A673 (cell line): Measurements from ENCODE around the gene SMG7. TPM values are rescaled to one million over a fixed set of nuclear protein-coding genes. Genes with fewer than 3 reads are reported as not detected.

Experiments used
- BruUV-seq: library from RNA; stranded (reverse); fragments of 400-500 nt; replicated peaks from 2 replicates; lab custom pipeline; 2021; lab: Mats Ljungman, UMichigan
- CTCF ChIA-PET: fragments of 300-600 bp; sonication (Branson Sonifier 250); formaldehyde crosslinking; loops from one replicate; lab custom pipeline; 2022; ENCODE audit warnings: antibody characterized with exemption; lab: Charles Lee
- POLR2A ChIA-PET: fragments of 300-600 bp; sonication (Branson Sonifier 250); formaldehyde crosslinking; loops from one replicate; lab custom pipeline; 2022; ENCODE audit warnings: antibody characterized with exemption; ENCODE audit not compliant: low non-redundant PET; lab: Charles Lee
- DNase-seq: peaks from one replicate; pipeline ENCODE4 v3.0.0-alpha.2; 2015; ENCODE audit warnings: low spot score
- H3K27ac ChIP-seq: fragments of 200-600 bp; sonication (generic); 2 replicates; pipeline ENCODE4 v1.5.1; 2016; ENCODE audit warnings: mixed run types, low read depth, mild to moderate bottlenecking, mixed read lengths, antibody characterized with exemption, low read length; ENCODE audit not compliant: poor library complexity, severe bottlenecking
- H3K27me3 ChIP-seq: fragments of 200-600 bp; sonication (generic); replicated peaks from 2 replicates; pipeline ENCODE4 v1.6.1; 2017; ENCODE audit warnings: mixed run types, low read depth, mild to moderate bottlenecking, mixed read lengths, antibody characterized with exemption, low read length; ENCODE audit not compliant: insufficient read depth, poor library complexity
- H3K36me3 ChIP-seq: fragments of 200-600 bp; sonication (generic); 2 replicates; pipeline ENCODE4 v1.6.1; 2016; ENCODE audit warnings: mixed run types, mild to moderate bottlenecking, mixed read lengths, antibody characterized with exemption, low read length; ENCODE audit not compliant: insufficient read depth, poor library complexity, severe bottlenecking
- H3K4me1 ChIP-seq: fragments of 200-600 bp; sonication (generic); 2 replicates; pipeline ENCODE4 v1.6.1; 2017; ENCODE audit warnings: mixed run types, mild to moderate bottlenecking, mixed read lengths, antibody characterized with exemption, low read length; ENCODE audit not compliant: insufficient read depth, poor library complexity, severe bottlenecking
- H3K4me3 ChIP-seq: fragments of 200-600 bp; sonication (generic); 2 replicates; pipeline ENCODE4 v1.5.1; 2016; ENCODE audit warnings: low read depth, mixed run types, mild to moderate bottlenecking, mixed read lengths, low read length; ENCODE audit not compliant: poor library complexity, severe bottlenecking
- H3K9me3 ChIP-seq: fragments of 200-600 bp; sonication (generic); 2 replicates; pipeline ENCODE4 v1.6.1; 2016; ENCODE audit warnings: mixed run types, low read depth, mild to moderate bottlenecking, mixed read lengths, antibody characterized with exemption, low read length; ENCODE audit not compliant: poor library complexity, severe bottlenecking
- EZH2 ChIP-seq: fragments of 200-600 bp; sonication (generic); IDR thresholded peaks from 2 replicates; pipeline ENCODE4 v1.6.1; 2017; ENCODE audit warnings: borderline replicate concordance, low read depth, mild to moderate bottlenecking, mixed read lengths, antibody characterized with exemption, low read length; ENCODE audit not compliant: poor library complexity, severe bottlenecking
- intact Hi-C: fragments of 100-400 bp; cut with micrococcal nuclease; formaldehyde crosslinking; loops from one replicate; pipeline ENCODE4 v1.10.0; 2022; ENCODE audit not compliant: unreplicated experiment
- total RNA-seq: library from RNA; stranded (reverse); gene quantifications from 2 replicates; pipeline ENCODE4 v1.2.3, GENCODE V29; 2021
- TF ChIP-seq, protein P1 (sequence below): fragments of 300-800, 200-600 bp; sonication (generic); conservative IDR thresholded peaks from 2 replicates; pipeline ENCODE4 v1.5.1; 2017; ENCODE audit warnings: low read depth, mild to moderate bottlenecking, antibody characterized with exemption, low read length, moderate library complexity, mixed read lengths

SMG7 gene
- total RNA-seq, 1 experiment from 2014 or later: 90.7 TPM

DNA sequence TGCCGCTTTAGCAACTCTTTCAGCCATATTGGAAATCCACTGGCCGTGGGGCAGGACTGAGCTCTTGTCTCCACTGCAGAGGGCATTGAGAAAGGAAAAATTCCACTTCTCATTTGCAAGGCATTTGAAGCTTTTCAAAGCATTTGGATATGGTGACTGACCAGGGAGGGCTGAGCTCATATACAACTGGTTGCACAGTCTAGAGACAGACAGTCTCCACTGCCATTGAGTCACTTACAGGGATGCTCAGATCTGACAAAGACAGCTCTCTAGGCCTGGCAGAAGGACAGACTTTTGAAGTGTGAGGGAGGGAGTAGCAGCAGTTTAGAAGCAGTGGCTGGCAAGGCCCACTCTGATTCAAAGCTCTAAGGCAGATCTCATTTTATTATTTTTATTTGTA lies 93.7 kb downstream of the SMG7 start:
- POLR2A ChIA-PET: interaction anchor here (0.6 kb wide), 1 partner anchor 862 kb away, joined by 3 read pairs; no protein-coding TSS in a partner anchor
- no peak overlapping the region for H3K27ac ChIP-seq
- CTCF ChIA-PET: interaction anchor here (0.6 kb wide), 1 partner anchor 352 kb away, joined by 3 read pairs; no protein-coding TSS in a partner anchor
- BruUV-seq: no TSS peak
- no peaks in the 10 kb centered on the region for H3K4me1 ChIP-seq
- H3K4me3 ChIP-seq: no peak overlapping the region
- TF ChIP-seq EZH2: no peak
- TF ChIP-seq, protein P1, sequence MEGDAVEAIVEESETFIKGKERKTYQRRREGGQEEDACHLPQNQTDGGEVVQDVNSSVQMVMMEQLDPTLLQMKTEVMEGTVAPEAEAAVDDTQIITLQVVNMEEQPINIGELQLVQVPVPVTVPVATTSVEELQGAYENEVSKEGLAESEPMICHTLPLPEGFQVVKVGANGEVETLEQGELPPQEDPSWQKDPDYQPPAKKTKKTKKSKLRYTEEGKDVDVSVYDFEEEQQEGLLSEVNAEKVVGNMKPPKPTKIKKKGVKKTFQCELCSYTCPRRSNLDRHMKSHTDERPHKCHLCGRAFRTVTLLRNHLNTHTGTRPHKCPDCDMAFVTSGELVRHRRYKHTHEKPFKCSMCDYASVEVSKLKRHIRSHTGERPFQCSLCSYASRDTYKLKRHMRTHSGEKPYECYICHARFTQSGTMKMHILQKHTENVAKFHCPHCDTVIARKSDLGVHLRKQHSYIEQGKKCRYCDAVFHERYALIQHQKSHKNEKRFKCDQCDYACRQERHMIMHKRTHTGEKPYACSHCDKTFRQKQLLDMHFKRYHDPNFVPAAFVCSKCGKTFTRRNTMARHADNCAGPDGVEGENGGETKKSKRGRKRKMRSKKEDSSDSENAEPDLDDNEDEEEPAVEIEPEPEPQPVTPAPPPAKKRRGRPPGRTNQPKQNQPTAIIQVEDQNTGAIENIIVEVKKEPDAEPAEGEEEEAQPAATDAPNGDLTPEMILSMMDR: no peak
- H3K27me3 ChIP-seq: no peaks in the 10 kb centered on the region
- no peaks in the 10 kb centered on the region for H3K9me3 ChIP-seq
- DNase-seq: no peak
- intact Hi-C loops: no loop called here
- H3K36me3 ChIP-seq: no peaks in the 10 kb centered on the region

DNA sequence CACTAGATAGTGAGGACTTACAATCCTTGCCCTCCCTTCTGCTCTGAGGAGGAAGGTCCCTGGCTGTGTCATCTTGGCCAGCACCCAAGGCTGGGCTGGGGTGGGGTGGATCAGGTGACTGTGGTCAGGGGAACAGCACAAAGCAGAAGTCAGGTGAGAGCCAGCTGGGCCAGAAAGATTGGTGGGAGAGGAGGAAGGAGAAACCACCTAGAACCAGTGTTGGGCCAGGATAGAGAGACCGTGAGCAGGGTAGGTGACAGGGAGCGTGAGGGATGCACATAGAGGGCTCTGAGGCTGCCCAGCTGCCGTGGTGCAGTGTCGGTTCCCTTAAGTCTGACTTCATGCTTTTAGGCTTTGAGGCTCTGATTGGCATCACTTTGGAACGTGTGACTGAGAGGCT lies 95.3 kb downstream of the SMG7 start:
- no peaks in the 10 kb centered on the region for H3K36me3 ChIP-seq
- CTCF ChIA-PET: no interaction called here
- POLR2A ChIA-PET: no interaction called here
- DNase-seq: no peak
- H3K9me3 ChIP-seq: no peaks in the 10 kb centered on the region
- H3K27me3 ChIP-seq: no peaks in the 10 kb centered on the region
- H3K4me3 ChIP-seq: no peak overlapping the region
- H3K27ac ChIP-seq: no peak overlapping the region
- TF ChIP-seq, protein P1: no peak
- TF ChIP-seq EZH2: no peak
- intact Hi-C loops: no loop called here
- H3K4me1 ChIP-seq: no peaks in the 10 kb centered on the region
- BruUV-seq: no TSS peak

DNA sequence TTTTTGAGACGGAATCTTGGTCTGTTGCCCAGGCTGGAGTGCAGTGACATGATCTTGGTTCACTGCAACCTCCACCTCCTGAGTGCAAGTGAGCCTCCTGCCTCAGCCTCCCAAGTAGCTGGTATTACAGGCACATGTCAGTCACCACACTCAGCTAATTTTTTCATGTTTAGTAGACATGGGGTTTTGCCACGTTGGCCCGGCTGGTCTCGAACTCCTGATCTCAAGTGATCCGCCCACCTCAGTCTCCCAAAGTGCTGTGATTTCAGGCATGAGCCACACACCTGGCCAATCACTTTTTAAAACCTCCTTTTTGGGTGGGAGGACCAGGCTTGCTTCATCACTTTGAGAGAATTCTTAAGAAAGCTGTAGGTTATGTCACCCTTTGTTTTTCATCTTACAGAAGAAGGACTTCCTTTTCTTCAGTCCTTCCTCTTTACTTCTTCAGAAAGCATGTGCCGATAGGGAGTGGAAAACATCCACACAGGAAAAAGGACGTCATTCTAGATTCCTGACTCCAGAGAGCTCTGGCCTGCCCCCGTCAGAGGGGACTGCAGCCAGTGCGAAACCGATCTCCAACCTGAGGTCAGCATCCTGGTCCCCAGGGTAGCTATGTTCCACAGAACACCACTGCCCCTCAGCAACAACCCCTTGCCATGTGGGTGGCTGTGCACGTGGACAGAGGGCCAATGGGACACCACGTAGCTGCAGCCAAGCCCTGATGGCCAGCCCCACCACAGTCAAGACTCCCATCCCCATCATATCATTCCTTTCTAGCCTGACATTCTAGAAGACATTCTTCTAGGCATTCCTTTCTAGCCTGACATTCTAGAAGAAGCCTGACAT lies 96.1 kb downstream of the SMG7 start:
- no peaks in the 10 kb centered on the region for H3K27me3 ChIP-seq
- TF ChIP-seq, protein P1: no peak
- TF ChIP-seq EZH2: no peak
- no TSS peak for BruUV-seq
- H3K36me3 ChIP-seq: no peaks in the 10 kb centered on the region
- ChIA-PET POLR2A (interaction anchor here (0.7 kb wide), 1 partner anchor 372 kb away, joined by 3 read pairs; no protein-coding TSS in a partner anchor), CTCF (interaction anchor here (0.7 kb wide), 1 partner anchor 97 kb away, joined by 4 read pairs; no protein-coding TSS in a partner anchor)
- intact Hi-C loops: no loop called here
- H3K4me1 ChIP-seq: no peaks in the 10 kb centered on the region
- no peak overlapping the region for H3K27ac ChIP-seq
- H3K9me3 ChIP-seq: no peaks in the 10 kb centered on the region
- DNase-seq: no peak
- H3K4me3 ChIP-seq: no peak overlapping the region
